GM19463 (cell line): ENCODE measurements around the gene OGFOD2.
A peak's percentile ranks its signal among the peaks of the same experiment; 100 is the strongest.
"Not testable (repeated sequence)": the region's sequence is repeated elsewhere in the genome, so short reads cannot be mapped to it uniquely, and the experiment has no call there.

ENCODE experiments used
- ATAC-seq: cut with Tn5 transposase; IDR thresholded peaks from one replicate; pipeline ENCODE4 v1.9.1; 2021; ENCODE audit warnings: mild to moderate bottlenecking, moderate library complexity; ENCODE audit not compliant: unreplicated experiment

The OGFOD2 gene

GRCh38 chr12:122974892-122975789, at the start of gene OGFOD2:
OGFOD2 (plus strand) TSS chr12:122975244; CDS start chr12:122975252, 8 bp downstream.
- peak; percentile 79 for ATAC-seq

GRCh38 chr12:122927756-122928403, 47.2 kb upstream of the OGFOD2 start:
- ATAC-seq, result no peak

DNA sequence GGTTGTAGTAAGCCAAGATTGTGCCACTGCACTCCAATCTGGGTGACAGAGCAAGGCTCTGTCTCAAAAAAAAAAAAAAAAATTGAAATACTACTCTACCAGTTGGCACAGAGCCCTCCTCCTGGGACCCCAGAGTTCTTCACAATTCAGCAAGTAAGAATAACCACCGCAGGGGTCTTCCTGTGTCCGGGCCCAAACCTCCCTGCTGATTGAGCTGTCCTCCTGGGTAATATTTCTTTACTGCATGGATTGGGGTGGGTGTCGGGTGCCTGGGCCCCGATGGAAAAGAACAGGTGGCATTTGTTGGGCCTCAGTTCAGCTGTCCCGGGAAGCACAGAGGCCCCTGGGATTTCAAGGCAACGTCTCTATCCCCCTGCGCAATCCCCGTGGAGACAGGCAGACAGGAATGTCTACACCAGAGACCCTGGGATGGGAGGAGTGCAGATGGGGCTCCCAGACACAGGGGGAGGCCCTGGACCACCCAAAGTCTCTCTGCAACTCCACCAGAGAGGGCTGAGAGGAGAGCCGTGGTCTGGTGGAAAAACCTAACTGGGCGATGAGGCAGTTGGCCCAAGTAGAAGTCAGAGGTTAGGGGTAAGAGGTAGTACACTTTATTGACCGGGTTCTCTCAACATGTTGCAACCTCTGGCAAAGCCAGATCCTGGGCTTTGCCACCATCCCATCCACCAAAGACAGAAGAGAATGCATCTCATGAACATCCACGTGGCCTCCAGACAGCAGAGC, 46.5 kb upstream of the OGFOD2 start:
- ATAC-seq, result no peak

GRCh38 chr12:122929148-122929538, 45.9 kb upstream of the OGFOD2 start:
- no peak for ATAC-seq

DNA sequence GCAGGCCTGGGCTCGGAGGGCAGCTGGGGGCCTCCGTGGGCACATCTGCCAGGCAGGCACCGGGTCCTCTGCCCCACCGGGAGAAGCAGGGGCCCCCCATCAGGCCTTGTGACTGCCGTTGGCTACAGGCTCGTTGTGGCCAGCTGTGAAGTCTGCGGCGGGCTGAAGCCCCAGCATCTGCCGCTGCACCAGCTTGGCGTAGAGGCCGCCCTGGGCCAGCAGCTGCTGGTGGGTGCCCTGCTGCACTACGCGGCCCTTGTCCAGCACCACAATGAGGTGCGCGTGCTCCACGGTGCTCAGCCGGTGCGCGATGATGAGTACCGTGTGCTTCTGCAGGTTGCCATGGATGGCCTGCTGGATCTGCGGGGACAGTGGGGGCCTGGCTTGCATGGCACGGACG, 45.2 kb upstream of the OGFOD2 start:
- ATAC-seq, result no peak

GRCh38 chr12:122932207-122932606, 42.8 kb upstream of the OGFOD2 start:
- no peak for ATAC-seq

- ATAC-seq, result no peak
Measured at GRCh38 chr12:122934722-122935121, 40.3 kb upstream of the OGFOD2 start.

DNA sequence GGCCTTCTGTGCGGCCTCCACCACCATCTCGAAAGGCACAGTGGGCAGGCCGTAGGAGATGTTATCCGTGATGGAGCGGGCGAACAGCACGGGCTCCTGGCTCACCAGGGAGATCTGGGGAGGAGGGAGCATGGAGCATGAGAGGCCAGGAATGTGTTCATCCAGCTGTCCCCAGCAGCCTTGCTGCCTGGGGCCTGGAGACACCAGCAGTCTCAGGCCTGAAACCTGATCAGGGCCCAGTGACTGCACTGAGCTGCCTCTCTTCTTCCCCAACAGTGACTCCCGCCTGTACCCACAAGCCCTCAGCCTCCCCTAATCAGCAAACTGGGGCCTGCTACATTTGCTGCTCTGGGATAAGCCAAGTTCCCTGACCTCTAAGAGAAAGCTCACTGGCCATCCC, 39.7 kb upstream of the OGFOD2 start:
- no peak for ATAC-seq

GRCh38 chr12:122937622-122938091, 37.4 kb upstream of the OGFOD2 start:
- no peak for ATAC-seq

- ATAC-seq, result no peak
Measured at GRCh38 chr12:122939125-122939524, 35.9 kb upstream of the OGFOD2 start.

- not testable (repeated sequence) for ATAC-seq
Measured at GRCh38 chr12:122941351-122941750, 33.7 kb upstream of the OGFOD2 start.

GRCh38 chr12:122942637-122943036, 32.4 kb upstream of the OGFOD2 start:
- no peak for ATAC-seq

DNA sequence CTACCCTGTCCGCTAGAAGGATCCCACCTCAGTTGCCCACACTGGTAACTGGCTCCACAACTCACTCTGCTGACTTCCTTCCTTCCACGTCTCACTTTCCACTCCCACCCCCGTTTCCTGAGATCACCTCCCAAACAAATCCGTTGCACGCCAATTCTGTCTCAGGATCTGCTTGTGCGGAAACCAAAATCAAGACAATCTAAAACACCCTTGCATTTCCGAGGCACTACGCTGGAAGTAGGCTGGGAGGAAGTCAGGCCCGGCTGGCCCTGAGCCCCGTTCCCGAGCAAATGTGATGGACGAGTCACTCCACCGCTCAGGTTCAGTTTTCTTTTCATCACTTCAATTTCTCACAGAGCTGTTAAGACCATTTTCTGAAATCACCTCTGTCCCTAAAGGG, 31.8 kb upstream of the OGFOD2 start:
- ATAC-seq, result no peak

DNA sequence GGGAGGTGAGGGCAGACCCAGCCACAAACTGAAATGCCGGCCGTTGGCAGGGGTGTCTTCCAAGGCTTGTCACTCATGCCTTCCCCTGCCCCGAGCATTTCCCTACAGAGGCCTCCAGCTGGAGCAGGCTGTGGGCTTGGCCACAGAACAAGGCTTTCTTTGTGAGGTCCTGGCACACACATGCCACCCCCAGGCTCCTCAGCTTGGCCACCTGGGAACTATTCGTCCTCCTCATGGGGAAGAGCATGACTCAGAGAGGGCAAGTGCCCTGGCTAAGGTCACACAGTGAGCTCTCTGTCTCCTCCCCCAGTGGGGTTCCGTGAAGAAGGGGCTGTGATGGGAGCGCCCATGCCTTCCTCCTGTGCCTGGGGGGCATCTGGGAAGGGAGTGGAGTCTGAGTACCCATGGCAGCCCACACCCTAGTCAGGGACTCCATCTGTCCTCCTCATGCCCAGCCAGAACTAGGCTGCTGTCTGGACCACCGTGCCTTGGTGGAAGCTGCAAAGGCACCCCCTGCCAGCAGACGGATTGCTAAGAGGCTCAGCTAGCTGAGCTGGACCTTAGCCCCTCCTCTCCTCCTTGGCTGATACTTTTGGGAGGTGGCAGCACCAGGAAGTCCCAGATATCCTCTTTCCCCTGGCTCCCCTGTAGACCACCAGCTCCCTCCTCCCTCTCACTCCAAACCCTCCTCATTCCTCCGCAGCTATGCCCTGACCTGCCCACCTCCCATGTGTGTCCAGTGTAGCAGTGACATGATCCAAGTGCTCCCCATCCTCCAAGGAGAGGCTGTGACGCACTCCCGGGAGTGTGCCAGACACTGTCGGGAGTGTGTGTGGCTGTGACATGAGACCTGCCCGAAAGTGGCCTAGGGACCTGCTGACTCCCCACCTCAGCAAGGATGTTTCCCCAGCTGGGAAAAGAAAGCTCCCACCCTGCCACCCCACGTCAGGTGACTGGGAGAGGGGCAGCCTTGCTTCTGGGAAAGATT, 30.1 kb upstream of the OGFOD2 start:
- ATAC-seq, result no peak

DNA sequence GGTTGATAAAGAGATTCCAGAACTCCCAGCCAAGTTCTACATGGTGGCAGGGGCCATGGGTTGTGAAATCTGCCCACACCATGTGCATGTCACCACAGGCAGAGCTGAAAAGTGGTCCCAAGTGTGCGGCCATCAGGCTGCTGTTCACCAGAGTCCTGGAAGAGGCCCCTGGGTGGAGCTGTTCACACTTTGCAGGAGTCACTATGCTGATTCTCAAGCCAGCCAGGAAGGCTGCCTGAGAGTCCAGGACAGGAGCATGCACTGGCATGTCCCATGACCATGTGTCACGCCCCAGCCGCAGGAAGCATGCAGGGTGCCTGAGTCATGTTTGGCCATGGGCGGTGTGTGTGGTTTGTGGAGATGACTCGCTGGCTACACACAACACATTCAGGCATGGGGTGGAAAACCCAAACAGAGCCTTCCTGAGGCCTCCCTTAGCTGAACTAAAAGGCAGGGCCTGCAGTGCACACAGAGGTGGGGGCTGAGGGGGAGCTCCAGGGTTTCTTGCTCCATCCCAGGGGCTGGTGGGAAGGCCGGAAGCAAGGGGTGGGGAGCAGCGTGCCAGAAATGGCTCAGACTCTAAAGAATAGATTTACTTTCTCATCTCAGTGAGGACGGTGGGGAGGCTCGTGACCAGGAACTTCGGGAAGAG, 28.2 kb upstream of the OGFOD2 start:
- ATAC-seq, result peak; percentile 86

GRCh38 chr12:122947352-122947792, 27.7 kb upstream of the OGFOD2 start:
- ATAC-seq, result no peak

DNA sequence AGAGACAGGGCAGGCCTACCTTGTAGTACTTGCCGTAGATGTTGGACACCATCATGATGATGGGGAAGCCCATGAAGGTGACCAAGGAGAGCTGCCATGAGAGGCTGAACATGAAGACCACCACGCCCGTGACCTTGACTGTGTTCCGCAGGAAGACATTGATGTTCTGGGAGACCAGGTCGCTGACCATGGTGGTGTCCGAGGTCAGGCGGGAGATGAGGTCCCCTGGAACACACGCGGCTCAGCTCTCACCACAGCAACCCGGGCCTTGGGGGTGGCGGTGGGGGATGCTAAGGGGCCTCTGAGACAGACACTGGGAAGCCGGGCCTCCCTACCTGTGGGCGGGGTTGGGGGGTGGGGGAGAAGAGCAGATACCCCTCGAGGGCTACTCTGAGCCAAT, 26.4 kb upstream of the OGFOD2 start:
- no peak for ATAC-seq

DNA sequence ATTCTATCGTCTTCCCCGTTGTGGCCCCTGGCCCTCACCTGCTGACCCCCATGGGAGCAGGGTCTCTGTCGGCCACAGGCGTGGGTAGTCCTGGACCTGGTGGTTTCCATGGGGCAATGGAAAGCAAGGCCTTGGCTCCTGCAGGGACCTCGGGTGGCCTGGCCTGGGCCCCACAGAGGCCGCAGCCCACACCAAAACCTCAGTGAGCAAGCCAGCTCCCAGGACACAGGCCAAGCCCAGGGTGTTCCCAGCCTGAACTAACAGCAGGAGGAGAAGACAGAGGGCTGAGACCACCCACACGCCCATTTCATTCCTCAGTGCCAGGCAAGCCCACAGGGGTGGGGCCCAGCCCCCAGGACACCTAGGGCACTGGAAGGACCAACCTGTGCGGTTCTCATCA, 25.6 kb upstream of the OGFOD2 start:
- no peak for ATAC-seq

GRCh38 chr12:122949816-122950675, 25.0 kb upstream of the OGFOD2 start:
- ATAC-seq, result no peak
